HG02870 (cell line): ENCODE measurements around the gene IFI44L.

ENCODE experiments used
- ATAC-seq: cut with Tn5 transposase; IDR thresholded peaks from one replicate; pipeline ENCODE4 v1.9.1; 2021; ENCODE audit warnings: mild to moderate bottlenecking, moderate library complexity; ENCODE audit not compliant: unreplicated experiment

IFI44L gene

DNA sequence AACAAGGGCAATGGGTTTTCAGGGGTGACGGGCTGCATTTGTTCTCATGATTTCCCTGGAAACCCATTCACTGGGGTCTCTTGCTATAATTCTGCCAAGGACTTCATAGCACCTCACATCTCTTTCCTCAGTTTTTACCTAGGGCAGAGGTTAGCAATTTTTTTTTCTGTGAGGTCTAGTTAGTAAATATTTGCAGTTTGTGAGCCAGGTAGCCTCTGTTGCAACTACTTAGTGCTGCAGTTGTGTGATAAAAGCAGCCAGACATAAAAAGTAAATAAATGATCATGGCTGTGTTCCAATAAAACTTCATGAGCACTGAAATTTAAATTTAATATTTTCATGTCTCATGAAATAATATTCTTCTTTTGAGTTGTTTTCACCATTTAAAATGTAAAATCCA lies 67.1 kb downstream of the IFI44L start:
- ATAC-seq: no peak

- ATAC-seq: no peak
Measured at GRCh38 chr1:78687914-78688313, 67.7 kb downstream of the IFI44L start.

GRCh38 chr1:78688697-78689096 lies 68.4 kb downstream of the IFI44L start:
- no peak for ATAC-seq

DNA sequence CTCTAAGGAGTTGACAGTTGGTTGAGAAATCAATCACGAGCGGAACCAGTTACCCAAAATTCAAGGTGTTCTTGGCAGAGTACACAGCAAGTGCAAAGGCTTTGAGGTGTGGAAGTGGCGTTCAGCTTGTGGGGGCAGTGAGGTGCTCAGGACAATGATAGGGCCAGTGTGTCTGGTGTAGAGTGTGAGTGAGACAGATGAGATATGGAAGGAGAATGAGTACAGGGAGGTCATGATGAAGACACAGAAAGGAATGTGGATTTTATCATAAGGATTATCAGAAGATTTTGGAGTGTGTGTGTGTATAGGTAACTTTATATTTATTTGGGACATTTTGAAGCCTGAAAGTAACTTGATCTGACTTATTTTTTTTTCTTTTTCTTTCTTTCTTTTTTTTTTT lies 70.3 kb downstream of the IFI44L start:
- ATAC-seq: no peak

GRCh38 chr1:78691995-78692747 lies 71.9 kb downstream of the IFI44L start:
- ATAC-seq: no peak
